ENCODE measurements around the gene POLR2J2. TPM values are rescaled to one million over a fixed set of nuclear protein-coding genes. Genes with fewer than 3 reads are reported as not detected.
"Not testable (repeated sequence)": the region's sequence is repeated elsewhere in the genome, so short reads cannot be mapped to it uniquely, and the experiment has no call there.

POLR2J2 gene
- 3.6 and 4.1 TPM in 2 replicates for total RNA-seq (2014; rRNA removed)
- percentile 83 among the genes with signal in this experiment for Bru-seq, nascent RNA
- BruChase-seq, experiment 1, labeled RNA remaining after a 6-hour chase = percentile 80 among the genes with signal in this experiment
- percentile 79 among the genes with signal in this experiment for BruChase-seq, experiment 2, labeled RNA remaining after a 2-hour chase
- long read RNA-seq = 0 reads

DNA sequence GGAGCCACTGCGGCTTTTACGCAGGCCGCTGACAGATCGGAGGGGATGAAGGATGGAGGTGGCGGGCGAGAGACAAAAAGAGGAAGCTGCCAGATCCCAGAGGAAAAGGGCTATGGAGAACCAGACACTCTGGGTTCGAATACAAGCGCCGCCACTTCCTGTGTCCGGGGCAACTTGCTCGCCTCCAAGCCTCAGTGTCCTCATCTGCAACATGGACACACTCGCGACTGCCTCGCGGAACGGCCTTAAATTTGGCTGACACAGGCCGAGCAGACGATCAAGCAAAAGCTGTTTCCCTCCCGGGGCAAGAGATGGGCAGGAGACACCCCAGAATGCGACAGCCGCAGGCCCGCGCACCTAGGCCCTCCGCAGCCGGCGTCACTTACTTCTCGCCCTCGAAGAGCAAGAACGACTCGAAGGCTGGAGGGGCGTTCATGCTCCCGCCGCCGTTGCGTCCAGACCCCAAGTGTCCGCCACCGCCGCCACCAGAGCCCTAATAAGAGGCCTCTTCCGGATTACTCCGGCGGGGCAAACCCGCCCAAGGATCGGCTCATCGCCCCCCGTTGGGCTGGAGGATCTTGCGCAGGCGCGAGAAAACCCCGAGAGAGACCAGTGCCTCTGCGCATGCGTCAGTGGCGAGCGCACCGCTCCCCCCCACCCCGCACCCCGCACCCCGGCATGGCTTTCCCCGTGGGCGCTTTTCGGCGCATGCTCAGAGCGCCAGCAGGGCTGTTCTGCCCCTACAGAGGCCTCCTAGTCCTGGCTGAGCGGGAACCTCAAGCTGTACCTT lies at the start of gene POLR2J2:
TSS of gene POLR2J2 (minus strand) at position 498 of the 790 bp plus-strand sequence. CDS start at position 436, 62 bp downstream.
- H3K4me1 ChIP-seq (ENCODE audit: insufficient read depth, low read length); DNase-seq; BruUV-seq (replicated peaks); H3K9me2 ChIP-seq (replicated peaks; ENCODE audit: low read length); H3K36me3 ChIP-seq (ENCODE audit: low read depth, low read length); intact Hi-C loops (cut with micrococcal nuclease); POLR2A ChIA-PET (ENCODE audit: unreplicated experiment); H3K27ac ChIP-seq (ENCODE audit: low read length); H3K79me2 ChIP-seq (ENCODE audit: low read length); H3K4me2 ChIP-seq (ENCODE audit: low read length); H3K9ac ChIP-seq (ENCODE audit: low read length); H3K9me3 ChIP-seq (ENCODE audit: low read length); H3K4me3 ChIP-seq (ENCODE audit: low read length); H3K27me3 ChIP-seq (ENCODE audit: low read length); H4K20me1 ChIP-seq (ENCODE audit: low read length); H3F3A ChIP-seq (ENCODE audit: low read length, unreplicated experiment); H2AFZ ChIP-seq (ENCODE audit: low read length): not testable (repeated sequence)
- ATAC-seq = peak; percentile 58
- CTCF ChIA-PET = interaction anchor here (0.6 kb wide), 2 partner anchors 94 to 191 kb away, joined by 3 to 7 read pairs; no protein-coding TSS in a partner anchor

DNA sequence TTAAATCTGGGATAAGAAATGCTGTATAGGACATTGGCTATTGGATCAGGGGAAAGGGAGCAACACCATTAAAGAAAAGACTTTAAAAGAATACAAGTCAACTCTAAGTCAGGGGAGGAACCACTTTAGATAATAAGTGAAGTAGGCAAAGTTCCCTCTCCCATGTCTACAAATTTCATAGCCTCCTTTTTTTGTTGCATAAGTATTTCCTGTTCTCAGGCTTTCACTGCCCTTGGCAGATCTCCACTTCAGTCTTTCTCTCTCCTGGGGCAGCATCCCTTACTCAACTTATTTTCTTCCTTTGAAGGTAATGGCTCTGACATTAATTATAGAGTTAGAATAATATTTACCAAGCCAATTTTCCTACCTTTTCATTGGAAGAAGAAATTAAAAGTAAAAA lies 47.0 kb upstream of the POLR2J2 start:
- BruUV-seq (replicated peaks) = not testable (repeated sequence)

DNA sequence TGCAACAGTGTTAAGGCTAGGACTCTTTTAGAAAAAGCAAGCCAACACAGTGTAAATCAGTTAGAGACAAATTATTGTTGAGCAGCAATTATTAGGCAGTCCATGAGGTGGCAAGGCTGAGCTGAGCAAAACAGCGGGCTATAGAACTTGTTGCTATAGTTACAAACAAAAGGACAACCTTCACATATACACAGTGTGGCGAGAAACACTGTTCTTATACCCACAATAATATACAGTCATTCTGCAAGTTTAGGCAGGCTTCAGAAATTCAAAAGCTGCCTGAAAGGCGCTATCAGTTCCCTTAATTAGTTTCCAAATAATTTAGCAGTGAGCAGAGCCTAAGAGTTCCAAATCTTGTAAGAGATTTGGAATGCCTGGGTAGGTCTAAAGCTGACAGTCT lies 44.3 kb upstream of the POLR2J2 start:
- DNase-seq = not testable (repeated sequence)
- ATAC-seq = peak; percentile 14; the same call in 1 of the 2 replicates

More for the DNA sequence above, 47.0 kb upstream of the POLR2J2 start:
- DNase-seq; H3K4me1 ChIP-seq (ENCODE audit: insufficient read depth, low read length); H3K9ac ChIP-seq (ENCODE audit: low read length); H3F3A ChIP-seq (ENCODE audit: low read length, unreplicated experiment); H3K4me2 ChIP-seq (ENCODE audit: low read length); H4K20me1 ChIP-seq (ENCODE audit: low read length); H3K27ac ChIP-seq (ENCODE audit: low read length); H3K79me2 ChIP-seq (ENCODE audit: low read length); intact Hi-C loops (cut with micrococcal nuclease); POLR2A ChIA-PET (ENCODE audit: unreplicated experiment); ATAC-seq; H3K4me3 ChIP-seq (ENCODE audit: low read length); H3K36me3 ChIP-seq (ENCODE audit: low read depth, low read length); CTCF ChIA-PET; H2AFZ ChIP-seq (ENCODE audit: low read length); H3K9me2 ChIP-seq (replicated peaks; ENCODE audit: low read length); H3K9me3 ChIP-seq (ENCODE audit: low read length); H3K27me3 ChIP-seq (ENCODE audit: low read length): not testable (repeated sequence)

GRCh38 chr7:102714774-102715522 lies 43.5 kb upstream of the POLR2J2 start:
- ATAC-seq = not testable (repeated sequence)

More for the DNA sequence above, 44.3 kb upstream of the POLR2J2 start:
- intact Hi-C loops (cut with micrococcal nuclease); H3K36me3 ChIP-seq (ENCODE audit: low read depth, low read length); H4K20me1 ChIP-seq (ENCODE audit: low read length); CTCF ChIA-PET; H2AFZ ChIP-seq (ENCODE audit: low read length); H3K27me3 ChIP-seq (ENCODE audit: low read length); H3K9me3 ChIP-seq (ENCODE audit: low read length); H3K4me3 ChIP-seq (ENCODE audit: low read length); H3K4me1 ChIP-seq (ENCODE audit: insufficient read depth, low read length); H3K9ac ChIP-seq (ENCODE audit: low read length); H3K4me2 ChIP-seq (ENCODE audit: low read length); H3F3A ChIP-seq (ENCODE audit: low read length, unreplicated experiment); H3K79me2 ChIP-seq (ENCODE audit: low read length); H3K9me2 ChIP-seq (replicated peaks; ENCODE audit: low read length); H3K27ac ChIP-seq (ENCODE audit: low read length); BruUV-seq (replicated peaks); POLR2A ChIA-PET (ENCODE audit: unreplicated experiment): not testable (repeated sequence)

GRCh38 chr7:102713691-102714080 lies 42.2 kb upstream of the POLR2J2 start:
- Histone ChIP-seq H3K4me2 (ENCODE audit: low read length) (peak overlapping the region; percentile 68; the same call in 1 of the 2 replicates), H2AFZ (ENCODE audit: low read length) (peak overlapping the region; percentile 60; the same call in 1 of the 2 replicates), H3K27ac (ENCODE audit: low read length) (peak overlapping the region; percentile 63)
- POLR2A ChIA-PET (ENCODE audit: unreplicated experiment); BruUV-seq (replicated peaks); DNase-seq; H3K9me2 ChIP-seq (replicated peaks; ENCODE audit: low read length); H3K79me2 ChIP-seq (ENCODE audit: low read length); H4K20me1 ChIP-seq (ENCODE audit: low read length); CTCF ChIA-PET; H3K4me1 ChIP-seq (ENCODE audit: insufficient read depth, low read length); H3F3A ChIP-seq (ENCODE audit: low read length, unreplicated experiment); intact Hi-C loops (cut with micrococcal nuclease); H3K27me3 ChIP-seq (ENCODE audit: low read length); H3K9me3 ChIP-seq (ENCODE audit: low read length); H3K9ac ChIP-seq (ENCODE audit: low read length); H3K36me3 ChIP-seq (ENCODE audit: low read depth, low read length); H3K4me3 ChIP-seq (ENCODE audit: low read length): not testable (repeated sequence)
- ATAC-seq = peak; percentile 94

More at GRCh38 chr7:102714774-102715522, 43.5 kb upstream of the POLR2J2 start:
- H3K9me2 ChIP-seq (replicated peaks; ENCODE audit: low read length); POLR2A ChIA-PET (ENCODE audit: unreplicated experiment); H2AFZ ChIP-seq (ENCODE audit: low read length); H3K9me3 ChIP-seq (ENCODE audit: low read length); H3K4me2 ChIP-seq (ENCODE audit: low read length); CTCF ChIA-PET; H3K27ac ChIP-seq (ENCODE audit: low read length); H3K27me3 ChIP-seq (ENCODE audit: low read length); H3K79me2 ChIP-seq (ENCODE audit: low read length); H4K20me1 ChIP-seq (ENCODE audit: low read length); H3K9ac ChIP-seq (ENCODE audit: low read length); H3K36me3 ChIP-seq (ENCODE audit: low read depth, low read length); DNase-seq; H3F3A ChIP-seq (ENCODE audit: low read length, unreplicated experiment); intact Hi-C loops (cut with micrococcal nuclease); H3K4me3 ChIP-seq (ENCODE audit: low read length); BruUV-seq (replicated peaks); H3K4me1 ChIP-seq (ENCODE audit: insufficient read depth, low read length): not testable (repeated sequence)

GRCh38 chr7:102713011-102713690 lies 41.7 kb upstream of the POLR2J2 start:
- H3K4me3 ChIP-seq (ENCODE audit: low read length); H3K9me2 ChIP-seq (replicated peaks; ENCODE audit: low read length); H3F3A ChIP-seq (ENCODE audit: low read length, unreplicated experiment); CTCF ChIA-PET; H4K20me1 ChIP-seq (ENCODE audit: low read length); BruUV-seq (replicated peaks); H3K9me3 ChIP-seq (ENCODE audit: low read length); H3K79me2 ChIP-seq (ENCODE audit: low read length); H3K9ac ChIP-seq (ENCODE audit: low read length); H3K4me1 ChIP-seq (ENCODE audit: insufficient read depth, low read length); H3K27me3 ChIP-seq (ENCODE audit: low read length); POLR2A ChIA-PET (ENCODE audit: unreplicated experiment); H3K36me3 ChIP-seq (ENCODE audit: low read depth, low read length); intact Hi-C loops (cut with micrococcal nuclease): not testable (repeated sequence)
- DNase-seq (peak; percentile 10), ATAC-seq (peak; percentile 43)
- Histone ChIP-seq H3K27ac (ENCODE audit: low read length) (peak overlapping the region; percentile 63), H3K4me2 (ENCODE audit: low read length) (peak overlapping the region; percentile 68), H2AFZ (ENCODE audit: low read length) (peak overlapping the region; percentile 60; the same call in 1 of the 2 replicates)

All from PC-3 (cell line).